ENCODE measurements around the gene ADAMTSL3.
"Not testable (repeated sequence)": the region's sequence is repeated elsewhere in the genome, so short reads cannot be mapped to it uniquely, and the experiment has no call there.

ADAMTSL3 gene

DNA sequence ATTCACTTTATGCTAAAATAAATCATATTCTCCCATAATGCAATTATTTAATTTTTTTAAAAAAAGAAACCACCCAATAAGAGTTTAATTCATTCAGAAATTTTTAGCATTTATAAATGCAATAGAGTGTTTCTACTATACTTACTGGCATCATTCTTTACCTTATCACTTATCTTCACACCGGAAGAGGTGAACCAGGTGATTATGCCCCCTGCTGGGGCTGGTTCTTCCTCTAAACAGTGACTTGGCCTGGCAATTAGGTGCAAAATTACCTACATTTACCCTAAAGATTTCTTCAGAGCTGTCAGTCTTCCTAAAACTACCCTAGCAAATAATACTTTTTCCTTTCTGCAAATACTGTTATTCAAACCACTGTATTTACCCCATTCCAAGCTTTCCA lies 397.2 kb downstream of the ADAMTSL3 start:
- DNase-seq = not testable (repeated sequence)

GRCh38 chr15:84054544-84054943 lies 400.6 kb downstream of the ADAMTSL3 start:
- DNase-seq = not testable (repeated sequence)

DNA sequence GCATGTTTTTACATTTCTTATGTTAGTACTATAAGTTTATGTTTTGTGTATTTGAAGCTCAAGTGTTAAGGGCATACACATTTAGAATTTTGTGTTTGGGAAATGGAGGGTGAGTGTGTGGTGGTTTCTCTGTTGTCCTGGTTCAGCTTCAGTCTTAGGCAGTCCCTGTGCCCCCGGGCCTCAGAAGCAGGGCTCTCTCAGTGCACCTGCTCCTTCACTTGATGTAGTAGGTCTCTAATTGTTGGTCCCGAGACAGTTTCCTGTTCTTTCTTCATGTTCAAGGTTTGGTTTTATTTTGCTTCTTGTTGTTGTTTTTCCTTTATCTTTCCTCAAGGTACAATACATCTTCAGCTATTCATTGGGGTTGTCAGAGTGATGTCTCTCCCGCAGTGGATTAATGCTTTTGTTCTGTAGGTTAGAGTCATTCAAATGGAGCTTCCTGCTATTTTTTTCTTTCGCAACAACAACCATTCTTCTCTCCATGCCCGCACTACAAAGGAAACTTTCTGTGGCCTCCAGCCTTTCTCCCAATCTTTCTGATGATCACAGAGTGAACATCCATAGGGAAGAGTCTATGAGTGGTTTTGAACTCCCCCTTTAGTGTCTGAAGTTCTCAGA lies 403.9 kb downstream of the ADAMTSL3 start:
- DNase-seq = no peak

DNA sequence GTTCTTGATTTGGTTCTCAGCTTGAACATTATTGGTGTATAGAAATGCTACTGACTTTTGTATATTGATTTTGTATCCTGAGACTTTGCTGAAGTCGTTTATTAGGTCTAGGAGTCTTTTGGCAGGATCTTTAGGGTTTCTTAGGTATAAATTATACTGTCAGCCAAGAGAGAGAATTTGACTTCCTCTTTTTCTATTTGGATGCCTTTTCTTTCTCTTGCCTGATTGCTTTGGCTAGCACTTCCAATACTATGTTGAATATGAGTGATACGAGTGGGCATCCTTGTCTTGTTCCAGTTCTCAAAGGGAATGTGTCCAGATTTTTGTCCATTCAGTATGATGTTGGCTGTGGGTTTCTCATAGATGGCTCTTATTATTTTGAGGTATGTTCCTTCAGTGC lies 409.8 kb downstream of the ADAMTSL3 start:
- DNase-seq = not testable (repeated sequence)

GRCh38 chr15:84068674-84069073 lies 414.8 kb downstream of the ADAMTSL3 start:
- not testable (repeated sequence) for DNase-seq

DNA sequence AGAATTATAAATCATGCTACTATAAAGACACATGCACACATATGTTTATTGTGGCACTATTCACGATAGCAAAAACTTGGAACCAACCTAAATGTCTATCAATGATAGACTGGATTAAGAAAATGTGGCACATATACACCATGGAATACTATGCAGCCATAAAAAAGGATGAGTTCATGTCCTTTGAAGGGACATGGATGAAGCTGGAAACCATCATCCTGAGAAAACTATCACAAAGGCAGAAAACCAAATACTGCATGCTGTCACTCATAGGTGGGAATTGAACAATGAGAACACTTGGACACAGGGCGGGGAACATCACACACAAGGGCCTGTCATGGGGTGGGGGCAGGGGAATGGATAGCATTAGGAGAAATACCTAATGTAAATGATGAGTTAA lies 424.1 kb downstream of the ADAMTSL3 start:
- not testable (repeated sequence) for DNase-seq

DNA sequence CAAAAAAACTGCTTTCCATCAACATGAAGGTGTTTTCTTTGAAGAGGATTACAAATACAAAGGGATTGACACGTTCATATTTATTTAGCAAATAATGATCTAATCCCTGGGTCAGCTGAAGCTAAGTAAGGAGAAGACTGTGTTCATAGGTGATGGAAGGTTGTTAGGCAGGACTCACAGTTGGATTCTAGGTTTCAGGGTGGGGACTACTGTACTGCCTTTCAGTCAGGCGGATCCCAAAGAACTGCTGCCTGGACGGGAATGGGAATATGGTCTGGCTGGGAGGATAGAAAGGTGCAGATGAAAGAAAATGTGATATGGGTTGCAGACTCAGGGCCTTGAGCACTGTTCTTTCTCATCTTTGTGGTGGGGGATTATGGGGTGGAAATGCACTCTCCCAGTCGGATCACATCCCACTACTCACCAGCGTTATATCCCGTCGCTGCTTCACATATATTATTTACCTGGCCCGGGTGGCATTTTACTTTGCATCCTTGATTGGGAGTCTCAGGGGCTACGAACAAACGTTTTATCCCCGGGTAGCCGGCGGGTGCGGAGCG lies 425.5 kb downstream of the ADAMTSL3 start:
- not testable (repeated sequence) for DNase-seq

DNA sequence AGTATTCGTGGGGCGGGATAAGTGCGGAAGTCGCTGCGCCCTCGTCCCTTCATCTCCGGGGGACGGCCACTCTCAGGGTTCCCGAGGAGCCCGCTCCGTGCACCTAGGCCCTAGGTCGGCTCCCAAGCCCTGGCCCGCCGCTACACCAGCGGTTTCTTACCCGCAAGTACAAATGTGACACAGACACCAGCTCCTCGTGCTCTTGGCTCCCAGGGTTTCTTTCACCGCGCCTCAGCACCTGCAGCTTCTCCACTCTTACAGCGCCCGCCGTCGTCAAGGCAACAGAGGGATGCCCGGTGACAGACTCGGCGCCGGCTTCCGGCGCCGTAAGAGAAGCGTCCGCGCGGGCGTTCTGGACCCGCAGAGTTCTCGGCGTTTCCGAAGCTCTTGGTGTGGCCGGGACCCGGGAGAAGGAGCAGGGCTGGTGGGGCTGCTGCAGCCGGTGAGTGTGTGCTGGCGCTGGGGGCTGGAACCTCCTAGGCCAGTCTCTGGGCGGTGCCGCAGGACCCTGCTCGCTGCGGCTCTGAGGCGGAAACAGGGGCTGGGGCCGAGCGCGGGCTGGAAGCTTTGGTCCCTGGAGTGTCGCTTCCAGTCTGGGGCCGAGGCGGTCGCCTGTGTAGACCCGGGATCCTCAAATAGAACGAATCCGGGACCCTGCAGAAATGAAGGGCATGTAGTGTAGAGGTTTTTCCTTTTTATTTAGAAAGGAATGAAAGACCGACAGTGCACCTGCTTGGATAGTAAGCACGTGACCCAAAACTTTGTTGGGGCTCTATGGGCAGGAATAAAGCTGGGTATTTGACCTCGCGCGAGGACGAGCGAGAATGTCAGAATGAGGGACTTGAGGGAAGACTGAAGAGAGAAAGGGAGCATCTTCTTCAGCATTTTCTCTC lies 426.2 kb downstream of the ADAMTSL3 start:
- DNase-seq = peak; percentile 8

GRCh38 chr15:84080778-84081084 lies 426.8 kb downstream of the ADAMTSL3 start:
- not testable (repeated sequence) for DNase-seq

DNA sequence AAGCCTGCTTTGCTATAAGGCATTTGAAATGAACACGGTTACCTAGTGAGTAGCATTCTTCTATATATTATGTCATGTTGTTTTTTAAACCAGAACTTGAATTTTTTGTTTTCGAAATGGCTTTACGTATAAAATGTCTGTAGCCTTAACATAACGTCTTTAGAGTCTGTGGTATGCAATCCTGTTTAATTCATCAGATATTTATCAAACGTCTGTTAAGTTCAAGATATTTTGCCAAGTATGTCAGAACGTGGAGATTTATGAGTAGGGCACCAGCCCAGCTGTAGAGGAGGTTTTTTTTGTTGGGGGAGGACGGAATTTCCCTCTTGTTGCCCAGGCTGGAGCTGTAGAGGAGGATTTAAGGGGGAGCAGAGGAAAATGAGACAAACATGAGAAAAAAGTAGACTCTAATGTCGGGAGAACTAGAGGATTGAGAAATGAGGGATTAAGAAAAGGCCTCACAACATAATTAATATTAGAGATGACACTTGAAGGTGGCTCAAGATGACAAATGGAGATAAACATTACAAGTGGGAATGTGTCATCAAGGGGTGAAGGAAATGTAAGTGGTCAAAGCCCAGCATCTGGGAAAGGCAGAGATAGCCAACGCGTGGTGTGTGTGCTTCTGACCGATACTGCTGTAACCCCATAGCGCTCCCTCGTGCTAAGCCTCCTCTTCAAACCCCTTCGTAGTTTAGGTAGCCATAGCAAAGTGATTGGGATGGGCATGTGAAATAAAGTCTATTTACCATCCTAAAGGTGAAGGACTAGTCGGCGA lies 427.7 kb downstream of the ADAMTSL3 start:
- no peak for DNase-seq

GRCh38 chr15:84082739-84083138 lies 428.8 kb downstream of the ADAMTSL3 start:
- DNase-seq = no peak

- not testable (repeated sequence) for DNase-seq
Observed at GRCh38 chr15:84086071-84086470, 432.1 kb downstream of the ADAMTSL3 start.
